K562 (cell line): ENCODE measurements around the gene CDKN2C.
"Not testable (repeated sequence)": the region's sequence is repeated elsewhere in the genome, so short reads cannot be mapped to it uniquely, and the experiment has no call there.

Experiments
- AFF4 ChIP-seq: sonication (generic); formaldehyde crosslinking; IDR thresholded peaks from 2 replicates; pipeline ENCODE4 v1.8.0; 2023; ENCODE audit warnings: mild to moderate bottlenecking, missing genetic modification reagents
- CHD2 ChIP-seq: IDR thresholded peaks from 2 replicates; pipeline ENCODE4 v1.6.1; 2011; ENCODE audit warnings: low read depth, low read length
- KDM1A ChIP-seq, 2 experiments: fragments of 450-650 bp; IDR thresholded peaks; 2 replicates each; pipeline ENCODE4 v1.6.1; 2016; ENCODE audit warnings: mild to moderate bottlenecking in 2 of 2
- L3MBTL2 ChIP-seq: fragments of 450-650 bp; IDR thresholded peaks from 2 replicates; pipeline ENCODE4 v1.6.1; 2016; ENCODE audit warnings: mild to moderate bottlenecking, moderate library complexity
- MYNN ChIP-seq, 2 experiments: sonication (generic); formaldehyde crosslinking in 1 of 2; IDR thresholded peaks; 2 replicates each; pipeline versions ENCODE4 v1.5.0 to v1.6.1; 2016 to 2020; ENCODE audit warnings: antibody characterized with exemption in 1 of 2, missing genetic modification reagents in 1 of 2
- ZNF274 ChIP-seq: IDR thresholded peaks from 2 replicates; pipeline ENCODE4 v1.6.1; 2011; ENCODE audit warnings: low read depth, mild to moderate bottlenecking, low read length, moderate library complexity, borderline replicate concordance

- not testable (repeated sequence) for TF ChIP-seq L3MBTL2; MYNN (IDR thresholded peaks at IDR 0.05); MYNN (CRISPR knock-in tag; IDR thresholded peaks at IDR 0.05); AFF4 (CRISPR knock-in tag); ZNF274; CHD2; KDM1A (IDR thresholded peaks at IDR 0.05)
Measured at GRCh38 chr1:50933770-50934169, 36.3 kb upstream of the CDKN2C start.
